Activated naive CD8-positive, alpha-beta T cell treated with anti-CD3 and anti-CD28 coated beads, Interleukin-2, amount 50 U/mL, for 24 hours (primary cell): ENCODE results near the gene CNGA4.

ENCODE experiments used
- ATAC-seq: fragments of 150-1000 bp; cut with Tn5 transposase; one replicate; pipeline ENCODE4 v1.10.0; 2021
- DNase-seq: peaks from one replicate; pipeline ENCODE4 v3.0.0; 2021
- H3K27ac Mint-ChIP-seq: one replicate; pipeline ENCODE4 v1.8.0; 2021; ENCODE audit warnings: mild to moderate bottlenecking, mixed read lengths
- H3K27me3 Mint-ChIP-seq: one replicate; pipeline ENCODE4 v1.8.0; 2021; ENCODE audit warnings: mixed read lengths
- H3K36me3 Mint-ChIP-seq: one replicate; pipeline ENCODE4 v1.8.0; 2021; ENCODE audit warnings: low read depth, mixed read lengths
- H3K4me1 Mint-ChIP-seq: one replicate; pipeline ENCODE4 v1.8.0; 2021; ENCODE audit warnings: mixed read lengths
- H3K4me3 Mint-ChIP-seq: one replicate; pipeline ENCODE4 v1.8.0; 2021; ENCODE audit warnings: mild to moderate bottlenecking, moderate library complexity, mixed read lengths
- H3K9me3 Mint-ChIP-seq: one replicate; pipeline ENCODE4 v1.8.0; 2021; ENCODE audit warnings: mixed read lengths

Gene CNGA4

GRCh38 chr11:6210274-6210955 is 28.5 kb upstream of the CNGA4 start:
- Mint-ChIP-seq H3K27ac (no peak overlapping the region), H3K4me3 (no peak overlapping the region), H3K9me3 (no peaks in the 10 kb centered on the region), H3K36me3 (peaks cover 8% of the 10 kb centered on the region), H3K27me3 (no peaks in the 10 kb centered on the region), H3K4me1 (no peaks in the 10 kb centered on the region)
- no peak for DNase-seq
- no peak for ATAC-seq

GRCh38 chr11:6214530-6214929 is 24.4 kb upstream of the CNGA4 start:
- Mint-ChIP-seq H3K27me3 (no peaks in the 10 kb centered on the region), H3K9me3 (no peaks in the 10 kb centered on the region), H3K27ac (no peak overlapping the region), H3K36me3 (peaks cover 17% of the 10 kb centered on the region), H3K4me1 (no peaks in the 10 kb centered on the region), H3K4me3 (no peak overlapping the region)
- DNase-seq (no peak), ATAC-seq (no peak)

GRCh38 chr11:6216501-6216900 is 22.4 kb upstream of the CNGA4 start:
- no peaks in the 10 kb centered on the region for H3K27me3 Mint-ChIP-seq
- no peak overlapping the region for H3K27ac Mint-ChIP-seq
- no peak for ATAC-seq
- H3K4me1 Mint-ChIP-seq = peaks cover 1% of the 10 kb centered on the region
- DNase-seq = no peak
- no peaks in the 10 kb centered on the region for H3K9me3 Mint-ChIP-seq
- H3K36me3 Mint-ChIP-seq = peaks cover 24% of the 10 kb centered on the region
- H3K4me3 Mint-ChIP-seq = no peak overlapping the region

GRCh38 chr11:6217722-6218121 is 21.2 kb upstream of the CNGA4 start:
- ATAC-seq = no peak
- peaks cover 34% of the 10 kb centered on the region for H3K36me3 Mint-ChIP-seq
- no peak for DNase-seq

GRCh38 chr11:6219359-6219758 is 19.5 kb upstream of the CNGA4 start:
- H3K27me3 Mint-ChIP-seq = no peaks in the 10 kb centered on the region
- no peak overlapping the region for H3K4me3 Mint-ChIP-seq
- H3K27ac Mint-ChIP-seq = no peak overlapping the region
- DNase-seq (no peak), ATAC-seq (no peak)
- H3K9me3 Mint-ChIP-seq = no peaks in the 10 kb centered on the region
- peaks cover 36% of the 10 kb centered on the region for H3K36me3 Mint-ChIP-seq
- H3K4me1 Mint-ChIP-seq = peaks cover 1% of the 10 kb centered on the region

More at GRCh38 chr11:6217722-6218121, 21.2 kb upstream of the CNGA4 start:
- H3K4me1 Mint-ChIP-seq = peaks cover 1% of the 10 kb centered on the region
- H3K27ac Mint-ChIP-seq = no peak overlapping the region
- no peaks in the 10 kb centered on the region for H3K27me3 Mint-ChIP-seq
- no peak overlapping the region for H3K4me3 Mint-ChIP-seq
- no peaks in the 10 kb centered on the region for H3K9me3 Mint-ChIP-seq

GRCh38 chr11:6223854-6224253 is 15.0 kb upstream of the CNGA4 start:
- H3K27ac Mint-ChIP-seq = no peak overlapping the region
- H3K36me3 Mint-ChIP-seq = peaks cover 23% of the 10 kb centered on the region
- DNase-seq (no peak), ATAC-seq (no peak)
- H3K4me3 Mint-ChIP-seq = no peak overlapping the region
- peaks cover 16% of the 10 kb centered on the region for H3K4me1 Mint-ChIP-seq
- H3K9me3 Mint-ChIP-seq = no peaks in the 10 kb centered on the region
- no peaks in the 10 kb centered on the region for H3K27me3 Mint-ChIP-seq

GRCh38 chr11:6224421-6224820 is 14.5 kb upstream of the CNGA4 start:
- H3K4me3 Mint-ChIP-seq = no peak overlapping the region
- H3K4me1 Mint-ChIP-seq = peaks cover 21% of the 10 kb centered on the region
- no peak for DNase-seq
- H3K9me3 Mint-ChIP-seq = no peaks in the 10 kb centered on the region
- H3K27ac Mint-ChIP-seq = no peak overlapping the region
- ATAC-seq = no peak
- no peaks in the 10 kb centered on the region for H3K27me3 Mint-ChIP-seq
- peaks cover 23% of the 10 kb centered on the region for H3K36me3 Mint-ChIP-seq

- Mint-ChIP-seq H3K27me3 (no peaks in the 10 kb centered on the region), H3K4me1 (peaks cover 26% of the 10 kb centered on the region), H3K4me3 (no peak overlapping the region), H3K27ac (no peak overlapping the region), H3K9me3 (no peaks in the 10 kb centered on the region), H3K36me3 (peaks cover 23% of the 10 kb centered on the region)
- ATAC-seq = no peak
- no peak for DNase-seq
Measured at GRCh38 chr11:6225024-6225423, 13.9 kb upstream of the CNGA4 start.

- no peaks in the 10 kb centered on the region for H3K27me3 Mint-ChIP-seq
- peaks cover 17% of the 10 kb centered on the region for H3K36me3 Mint-ChIP-seq
- peaks cover 34% of the 10 kb centered on the region for H3K4me1 Mint-ChIP-seq
- DNase-seq = no peak
- H3K27ac Mint-ChIP-seq = no peak overlapping the region
- no peaks in the 10 kb centered on the region for H3K9me3 Mint-ChIP-seq
- no peak for ATAC-seq
- H3K4me3 Mint-ChIP-seq = no peak overlapping the region
Measured at GRCh38 chr11:6225896-6226295, 13.0 kb upstream of the CNGA4 start.

GRCh38 chr11:6228520-6228919 is 10.4 kb upstream of the CNGA4 start:
- ATAC-seq (no peak), DNase-seq (no peak)
- Mint-ChIP-seq H3K4me1 (peaks cover 48% of the 10 kb centered on the region), H3K27ac (no peak overlapping the region), H3K4me3 (no peak overlapping the region), H3K9me3 (no peaks in the 10 kb centered on the region), H3K36me3 (peaks cover 4% of the 10 kb centered on the region), H3K27me3 (no peaks in the 10 kb centered on the region)

GRCh38 chr11:6229911-6230310 is 9.0 kb upstream of the CNGA4 start:
- H3K9me3 Mint-ChIP-seq = no peaks in the 10 kb centered on the region
- H3K4me3 Mint-ChIP-seq = no peak overlapping the region
- ATAC-seq (no peak), DNase-seq (no peak)
- H3K27ac Mint-ChIP-seq = no peak overlapping the region
- no peaks in the 10 kb centered on the region for H3K27me3 Mint-ChIP-seq
- H3K36me3 Mint-ChIP-seq = peaks cover 4% of the 10 kb centered on the region
- H3K4me1 Mint-ChIP-seq = peaks cover 57% of the 10 kb centered on the region

GRCh38 chr11:6232899-6233298 is 6.0 kb upstream of the CNGA4 start:
- Mint-ChIP-seq H3K27ac (no peak overlapping the region), H3K4me3 (peak overlapping the region; percentile 48), H3K4me1 (peaks cover 52% of the 10 kb centered on the region), H3K9me3 (no peaks in the 10 kb centered on the region), H3K36me3 (no peaks in the 10 kb centered on the region), H3K27me3 (no peaks in the 10 kb centered on the region)
- no peak for DNase-seq
- ATAC-seq = no peak

GRCh38 chr11:6233984-6234386 is 4.9 kb upstream of the CNGA4 start:
- no peak for DNase-seq
- no peak for ATAC-seq
- Mint-ChIP-seq H3K4me3 (peak overlapping the region; percentile 93), H3K27ac (peak overlapping the region; percentile 88), H3K9me3 (no peaks in the 10 kb centered on the region), H3K36me3 (no peaks in the 10 kb centered on the region), H3K4me1 (peaks cover 46% of the 10 kb centered on the region), H3K27me3 (no peaks in the 10 kb centered on the region)

- no peaks in the 10 kb centered on the region for H3K27me3 Mint-ChIP-seq
- peak within 1 kb of the TSS; percentile 93 for H3K4me3 Mint-ChIP-seq
- H3K27ac Mint-ChIP-seq = peak within 1 kb of the TSS; percentile 88
- no peaks in the 10 kb centered on the region for H3K9me3 Mint-ChIP-seq
- DNase-seq (peak; percentile 98), ATAC-seq (peak; percentile 94)
- peaks cover 41% of the 10 kb centered on the region for H3K4me1 Mint-ChIP-seq
- H3K36me3 Mint-ChIP-seq = no peaks in the 10 kb centered on the region
Measured at GRCh38 chr11:6234387-6235107, 4.3 kb upstream of the CNGA4 start, which contains the start of gene FHIP1B. Gene FHIP1B, minus strand, starts transcription at chr11:6234636. Its CDS starts 10,120 bp downstream, at chr11:6224516.

- peaks cover 21% of the 10 kb centered on the region for H3K4me1 Mint-ChIP-seq
- H3K27me3 Mint-ChIP-seq = peaks cover 4% of the 10 kb centered on the region
- no peaks in the 10 kb centered on the region for H3K36me3 Mint-ChIP-seq
- no peak overlapping the region for H3K4me3 Mint-ChIP-seq
- no peak for DNase-seq
- ATAC-seq = no peak
- no peak overlapping the region for H3K27ac Mint-ChIP-seq
- no peaks in the 10 kb centered on the region for H3K9me3 Mint-ChIP-seq
Measured at GRCh38 chr11:6237266-6237665, 1.6 kb upstream of the CNGA4 start.
